Loucy (cell line): ENCODE measurements around the gene FBP2.

ENCODE experiments used
- H2AFZ ChIP-seq: fragments of 200-600 bp; sonication (generic); 2 replicates; pipeline ENCODE4 v1.6.0; 2016; ENCODE audit warnings: antibody characterized with exemption, mild to moderate bottlenecking, low read length, moderate library complexity
- H3F3A ChIP-seq: fragments of 200-600 bp; 2 replicates; pipeline ENCODE4 v1.6.0; 2016; ENCODE audit warnings: antibody characterized with exemption, low read depth, mild to moderate bottlenecking
- H3K27me3 ChIP-seq: fragments of 200-600 bp; sonication (generic); 2 replicates; pipeline ENCODE4 v1.6.1; 2014; ENCODE audit warnings: low read length, mild to moderate bottlenecking; ENCODE audit not compliant: insufficient read depth, poor library complexity, severe bottlenecking
- H3K36me3 ChIP-seq: fragments of 200-600 bp; sonication (generic); 2 replicates; pipeline ENCODE4 v1.6.1; 2016; ENCODE audit warnings: low read length; ENCODE audit not compliant: insufficient read depth
- H3K4me1 ChIP-seq: fragments of 200-600 bp; sonication (generic); 2 replicates; pipeline ENCODE4 v1.5.1; 2014; ENCODE audit warnings: low read length, mild to moderate bottlenecking; ENCODE audit not compliant: insufficient read depth, poor library complexity, severe bottlenecking
- H3K4me2 ChIP-seq: fragments of 200-600 bp; sonication (generic); 2 replicates; pipeline ENCODE4 v1.6.0; 2014; ENCODE audit warnings: antibody characterized with exemption, low read length, low read depth, mild to moderate bottlenecking; ENCODE audit not compliant: poor library complexity, severe bottlenecking
- H3K4me3 ChIP-seq: fragments of 200-600 bp; sonication (generic); 2 replicates; pipeline ENCODE4 v1.5.1; 2014; ENCODE audit warnings: low read length, mild to moderate bottlenecking, mixed read lengths; ENCODE audit not compliant: poor library complexity, severe bottlenecking
- H3K79me2 ChIP-seq: fragments of 200-600 bp; sonication (generic); 2 replicates; pipeline ENCODE4 v1.6.1; 2014; ENCODE audit warnings: low read length; ENCODE audit not compliant: insufficient read depth
- H3K9ac ChIP-seq: fragments of 200-600 bp; sonication (generic); 2 replicates; pipeline ENCODE4 v1.6.0; 2014; ENCODE audit warnings: mild to moderate bottlenecking, low read depth, low read length, moderate library complexity; ENCODE audit not compliant: poor library complexity, severe bottlenecking
- H3K9me2 ChIP-seq: fragments of 200-600 bp; sonication (generic); replicated peaks from 2 replicates; pipeline ENCODE4 v1.6.1; 2016; ENCODE audit warnings: low read depth, low read length, mixed read lengths
- H3K9me3 ChIP-seq: fragments of 200-600 bp; sonication (generic); 2 replicates; pipeline ENCODE4 v1.6.1; 2014; ENCODE audit warnings: mild to moderate bottlenecking, antibody characterized with exemption, low read length, low read depth; ENCODE audit not compliant: insufficient read depth
- H4K20me1 ChIP-seq: fragments of 200-600 bp; sonication (generic); 2 replicates; pipeline ENCODE4 v1.6.0; 2014; ENCODE audit warnings: antibody characterized with exemption, low read length, mild to moderate bottlenecking; ENCODE audit not compliant: insufficient read depth, poor library complexity, severe bottlenecking
- EZH2phosphoT487 ChIP-seq: fragments of 200-600 bp; IDR thresholded peaks from 2 replicates; pipeline ENCODE4 v1.6.1; 2018; ENCODE audit warnings: antibody characterized with exemption, mild to moderate bottlenecking, moderate library complexity, borderline replicate concordance
- TF ChIP-seq, protein P1 (sequence below): fragments of 200-600 bp; sonication (generic); conservative IDR thresholded peaks from 2 replicates; pipeline ENCODE4 v1.5.1; 2014; ENCODE audit warnings: mild to moderate bottlenecking, antibody characterized with exemption, low read length

FBP2 gene

DNA sequence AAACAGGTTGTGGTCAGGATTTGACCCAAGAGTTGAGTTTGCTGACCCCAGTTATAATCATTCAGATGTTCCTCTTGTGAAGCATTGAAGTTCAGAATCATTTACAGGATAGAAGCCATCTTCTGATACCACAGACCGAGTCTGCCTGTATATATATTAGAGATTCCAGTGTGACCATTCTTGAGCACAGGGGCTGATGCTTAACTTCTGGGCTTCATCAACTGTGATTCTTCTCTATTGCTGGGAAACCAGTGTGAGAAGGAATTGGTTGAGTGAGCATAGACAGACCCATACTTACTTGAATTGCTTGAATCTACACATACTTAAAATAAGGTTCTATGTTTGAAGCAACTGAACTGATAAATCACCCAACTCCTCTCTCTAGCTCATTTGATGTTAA lies 66.7 kb downstream of the FBP2 start:
- Histone ChIP-seq H3K79me2 (no peaks in the 10 kb centered on the region), H2AFZ (no peak overlapping the region), H3K9me2 (no peaks in the 10 kb centered on the region), H3K36me3 (no peaks in the 10 kb centered on the region), H3K9ac (no peak overlapping the region), H3K4me2 (no peak overlapping the region), H3K27me3 (no peaks in the 10 kb centered on the region), H3K9me3 (no peaks in the 10 kb centered on the region), H3K4me1 (no peaks in the 10 kb centered on the region), H4K20me1 (no peaks in the 10 kb centered on the region), H3F3A (no peaks in the 10 kb centered on the region), H3K4me3 (no peak overlapping the region)
- TF ChIP-seq EZH2phosphoT487, result no peak
- TF ChIP-seq, protein P1, sequence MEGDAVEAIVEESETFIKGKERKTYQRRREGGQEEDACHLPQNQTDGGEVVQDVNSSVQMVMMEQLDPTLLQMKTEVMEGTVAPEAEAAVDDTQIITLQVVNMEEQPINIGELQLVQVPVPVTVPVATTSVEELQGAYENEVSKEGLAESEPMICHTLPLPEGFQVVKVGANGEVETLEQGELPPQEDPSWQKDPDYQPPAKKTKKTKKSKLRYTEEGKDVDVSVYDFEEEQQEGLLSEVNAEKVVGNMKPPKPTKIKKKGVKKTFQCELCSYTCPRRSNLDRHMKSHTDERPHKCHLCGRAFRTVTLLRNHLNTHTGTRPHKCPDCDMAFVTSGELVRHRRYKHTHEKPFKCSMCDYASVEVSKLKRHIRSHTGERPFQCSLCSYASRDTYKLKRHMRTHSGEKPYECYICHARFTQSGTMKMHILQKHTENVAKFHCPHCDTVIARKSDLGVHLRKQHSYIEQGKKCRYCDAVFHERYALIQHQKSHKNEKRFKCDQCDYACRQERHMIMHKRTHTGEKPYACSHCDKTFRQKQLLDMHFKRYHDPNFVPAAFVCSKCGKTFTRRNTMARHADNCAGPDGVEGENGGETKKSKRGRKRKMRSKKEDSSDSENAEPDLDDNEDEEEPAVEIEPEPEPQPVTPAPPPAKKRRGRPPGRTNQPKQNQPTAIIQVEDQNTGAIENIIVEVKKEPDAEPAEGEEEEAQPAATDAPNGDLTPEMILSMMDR, result no peak

DNA sequence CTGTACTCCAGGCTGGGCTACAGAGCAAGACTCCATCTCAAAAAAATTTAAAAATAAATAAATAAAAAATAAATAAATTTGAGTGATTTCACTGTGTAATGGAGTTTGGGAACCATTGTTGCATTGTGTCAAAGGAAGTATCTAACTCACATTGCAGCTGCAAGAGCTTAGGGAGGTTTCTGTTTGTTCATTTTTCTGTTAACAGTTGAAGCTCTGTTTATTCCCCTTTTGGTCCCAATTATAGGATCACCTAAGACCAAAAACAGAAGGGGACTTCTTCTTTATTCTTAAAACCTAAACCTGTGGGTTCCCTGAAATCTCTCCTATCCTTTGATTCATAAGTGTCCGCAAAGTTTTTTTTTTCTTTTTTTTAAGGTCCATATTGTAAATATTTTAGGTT lies 67.4 kb downstream of the FBP2 start:
- TF ChIP-seq, protein P1, result no peak
- TF ChIP-seq EZH2phosphoT487, result no peak
- H3K9me2 ChIP-seq, result no peaks in the 10 kb centered on the region
- H3K9ac ChIP-seq, result no peak overlapping the region
- no peak overlapping the region for H3K4me2 ChIP-seq
- H3K79me2 ChIP-seq, result no peaks in the 10 kb centered on the region
- no peaks in the 10 kb centered on the region for H4K20me1 ChIP-seq
- H3K4me1 ChIP-seq, result no peaks in the 10 kb centered on the region
- H3F3A ChIP-seq, result no peaks in the 10 kb centered on the region
- H3K4me3 ChIP-seq, result no peak overlapping the region
- no peaks in the 10 kb centered on the region for H3K36me3 ChIP-seq
- H3K9me3 ChIP-seq, result no peaks in the 10 kb centered on the region
- H3K27me3 ChIP-seq, result no peaks in the 10 kb centered on the region
- no peak overlapping the region for H2AFZ ChIP-seq

DNA sequence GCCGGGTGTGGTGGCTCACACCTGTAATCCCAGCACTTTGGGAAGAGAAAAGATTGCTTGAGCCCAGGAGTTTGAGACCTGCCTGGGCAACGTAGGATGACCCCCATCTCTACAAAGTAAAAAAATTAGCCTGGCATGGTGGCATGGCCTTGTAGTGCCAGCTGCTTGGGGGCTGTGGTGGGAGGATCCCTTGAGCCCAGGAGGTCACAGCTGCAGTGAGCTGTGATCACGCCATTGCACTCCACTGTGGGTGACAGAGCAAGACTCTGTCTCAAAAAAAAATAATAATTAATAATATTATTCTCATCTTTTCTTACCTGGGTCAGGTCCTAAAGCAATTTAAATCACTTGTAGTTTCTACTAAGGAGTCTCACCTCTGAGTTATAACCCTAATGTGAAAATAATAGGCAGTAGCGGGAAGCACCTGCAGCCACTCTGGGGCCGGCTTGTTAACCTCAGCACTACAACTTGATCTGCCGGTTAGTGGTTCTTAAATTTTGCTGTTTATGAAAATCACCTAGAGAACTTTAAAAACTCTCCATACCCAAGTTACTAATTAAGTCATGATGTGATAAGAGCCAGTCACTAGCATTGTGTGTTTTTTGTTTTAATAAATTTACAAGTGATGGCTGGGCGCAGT lies 68.1 kb downstream of the FBP2 start:
- H3K36me3 ChIP-seq, result no peaks in the 10 kb centered on the region
- no peak overlapping the region for H3K4me3 ChIP-seq
- H3F3A ChIP-seq, result no peaks in the 10 kb centered on the region
- no peak for TF ChIP-seq EZH2phosphoT487
- TF ChIP-seq, protein P1, result no peak
- H3K9ac ChIP-seq, result no peak overlapping the region
- no peak overlapping the region for H3K4me2 ChIP-seq
- no peaks in the 10 kb centered on the region for H3K79me2 ChIP-seq
- no peak overlapping the region for H2AFZ ChIP-seq
- H3K4me1 ChIP-seq, result no peaks in the 10 kb centered on the region
- no peaks in the 10 kb centered on the region for H4K20me1 ChIP-seq
- no peaks in the 10 kb centered on the region for H3K27me3 ChIP-seq
- H3K9me2 ChIP-seq, result no peaks in the 10 kb centered on the region
- H3K9me3 ChIP-seq, result no peaks in the 10 kb centered on the region
